ENCODE measurements around the gene CLCA2.

CLCA2 gene, protein sequence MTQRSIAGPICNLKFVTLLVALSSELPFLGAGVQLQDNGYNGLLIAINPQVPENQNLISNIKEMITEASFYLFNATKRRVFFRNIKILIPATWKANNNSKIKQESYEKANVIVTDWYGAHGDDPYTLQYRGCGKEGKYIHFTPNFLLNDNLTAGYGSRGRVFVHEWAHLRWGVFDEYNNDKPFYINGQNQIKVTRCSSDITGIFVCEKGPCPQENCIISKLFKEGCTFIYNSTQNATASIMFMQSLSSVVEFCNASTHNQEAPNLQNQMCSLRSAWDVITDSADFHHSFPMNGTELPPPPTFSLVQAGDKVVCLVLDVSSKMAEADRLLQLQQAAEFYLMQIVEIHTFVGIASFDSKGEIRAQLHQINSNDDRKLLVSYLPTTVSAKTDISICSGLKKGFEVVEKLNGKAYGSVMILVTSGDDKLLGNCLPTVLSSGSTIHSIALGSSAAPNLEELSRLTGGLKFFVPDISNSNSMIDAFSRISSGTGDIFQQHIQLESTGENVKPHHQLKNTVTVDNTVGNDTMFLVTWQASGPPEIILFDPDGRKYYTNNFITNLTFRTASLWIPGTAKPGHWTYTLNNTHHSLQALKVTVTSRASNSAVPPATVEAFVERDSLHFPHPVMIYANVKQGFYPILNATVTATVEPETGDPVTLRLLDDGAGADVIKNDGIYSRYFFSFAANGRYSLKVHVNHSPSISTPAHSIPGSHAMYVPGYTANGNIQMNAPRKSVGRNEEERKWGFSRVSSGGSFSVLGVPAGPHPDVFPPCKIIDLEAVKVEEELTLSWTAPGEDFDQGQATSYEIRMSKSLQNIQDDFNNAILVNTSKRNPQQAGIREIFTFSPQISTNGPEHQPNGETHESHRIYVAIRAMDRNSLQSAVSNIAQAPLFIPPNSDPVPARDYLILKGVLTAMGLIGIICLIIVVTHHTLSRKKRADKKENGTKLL

DNA sequence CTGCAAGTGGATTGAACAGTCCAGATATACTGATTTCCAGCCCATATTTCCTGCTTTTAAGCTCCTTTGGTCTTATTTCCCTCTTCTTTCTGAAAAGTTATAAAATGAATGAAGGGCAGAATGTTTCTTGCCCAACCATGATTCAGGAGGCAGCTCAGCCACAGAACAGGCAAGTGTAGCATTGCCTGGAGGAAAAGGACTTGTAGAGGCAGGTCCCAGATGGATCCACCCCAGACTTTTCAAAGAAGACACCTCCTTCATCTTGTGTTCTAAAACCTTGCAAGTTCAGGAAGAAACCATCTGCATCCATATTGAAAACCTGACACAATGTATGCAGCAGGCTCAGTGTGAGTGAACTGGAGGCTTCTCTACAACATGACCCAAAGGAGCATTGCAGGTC lies at the start of gene CLCA2:
Gene CLCA2 (plus strand): TSS at position 299 of the 400 bp plus-strand sequence. CDS start 77 bp downstream, at position 376.
- DNase-seq, result no peak

GRCh38 chr1:86375688-86376087 lies 48.3 kb upstream of the CLCA2 start:
- no peak for DNase-seq

DNA sequence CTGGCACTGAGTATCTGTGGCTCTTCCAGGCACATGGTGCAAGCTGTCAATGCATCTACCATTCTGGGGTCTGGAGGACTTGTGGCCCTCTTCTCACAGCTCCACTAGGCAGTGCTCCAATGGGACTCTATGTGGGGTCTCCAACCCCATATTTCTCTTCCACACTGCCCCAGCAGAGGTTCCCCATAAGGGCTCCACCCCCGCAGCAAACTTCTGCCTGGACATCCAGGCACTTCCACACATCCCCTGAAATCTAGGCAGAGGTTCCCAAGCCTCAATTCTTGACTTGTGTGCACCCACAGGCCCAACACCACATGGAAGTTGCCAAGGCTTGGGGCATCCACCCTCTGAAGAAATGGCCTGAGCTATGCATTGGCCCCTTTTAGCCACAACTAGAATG lies 46.6 kb upstream of the CLCA2 start:
- no peak for DNase-seq

- no peak for DNase-seq
Measured at GRCh38 chr1:86378813-86379212, 45.2 kb upstream of the CLCA2 start.

DNA sequence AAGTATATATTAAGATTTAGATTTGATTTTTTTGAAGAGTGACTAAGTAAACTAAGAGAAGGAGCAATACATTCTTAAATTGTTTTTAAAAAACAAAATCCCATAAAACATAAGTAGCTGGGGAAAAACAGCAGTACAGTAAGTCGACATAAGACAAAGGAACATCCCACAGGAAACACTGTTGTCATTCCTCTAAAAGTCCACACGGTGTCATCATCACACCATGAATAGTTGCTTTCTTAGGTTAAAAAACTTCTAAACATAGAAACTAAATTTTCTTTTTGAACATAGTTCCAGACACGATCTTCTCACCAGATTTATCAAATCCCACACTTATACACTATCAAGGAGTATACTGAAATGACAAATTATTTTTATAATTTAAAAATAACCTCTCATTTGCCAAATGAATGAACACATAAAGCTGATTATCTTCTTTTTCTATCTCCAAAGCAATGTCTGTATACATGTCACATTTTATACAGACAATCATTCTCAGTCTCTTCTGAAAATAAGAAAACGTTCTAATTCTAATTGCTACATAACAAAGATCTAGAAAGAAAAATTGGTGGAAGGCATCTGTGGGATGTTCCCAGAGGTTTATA lies 43.6 kb upstream of the CLCA2 start:
- peak; percentile 18 for DNase-seq

GRCh38 chr1:86381223-86381622 lies 42.7 kb upstream of the CLCA2 start:
- DNase-seq, result no peak

DNA sequence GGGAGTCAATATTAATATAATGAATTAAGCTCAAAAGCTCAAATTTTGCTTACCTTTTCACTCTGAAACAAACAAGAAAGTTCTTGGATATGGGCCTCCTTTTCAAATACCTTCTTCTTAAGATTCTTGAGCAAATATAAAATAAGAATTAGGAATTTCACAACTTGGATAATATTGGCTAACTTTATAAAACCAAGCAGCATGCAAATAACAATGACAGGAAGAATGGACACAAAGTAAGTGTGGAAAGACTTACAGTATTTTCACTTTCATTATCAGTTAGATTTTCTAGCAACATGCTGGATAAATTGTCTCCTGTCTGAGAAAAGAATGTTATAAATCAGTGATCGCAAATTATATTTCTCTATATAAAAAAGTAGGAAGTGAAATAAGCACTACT lies 41.1 kb upstream of the CLCA2 start:
- DNase-seq, result no peak

DNA sequence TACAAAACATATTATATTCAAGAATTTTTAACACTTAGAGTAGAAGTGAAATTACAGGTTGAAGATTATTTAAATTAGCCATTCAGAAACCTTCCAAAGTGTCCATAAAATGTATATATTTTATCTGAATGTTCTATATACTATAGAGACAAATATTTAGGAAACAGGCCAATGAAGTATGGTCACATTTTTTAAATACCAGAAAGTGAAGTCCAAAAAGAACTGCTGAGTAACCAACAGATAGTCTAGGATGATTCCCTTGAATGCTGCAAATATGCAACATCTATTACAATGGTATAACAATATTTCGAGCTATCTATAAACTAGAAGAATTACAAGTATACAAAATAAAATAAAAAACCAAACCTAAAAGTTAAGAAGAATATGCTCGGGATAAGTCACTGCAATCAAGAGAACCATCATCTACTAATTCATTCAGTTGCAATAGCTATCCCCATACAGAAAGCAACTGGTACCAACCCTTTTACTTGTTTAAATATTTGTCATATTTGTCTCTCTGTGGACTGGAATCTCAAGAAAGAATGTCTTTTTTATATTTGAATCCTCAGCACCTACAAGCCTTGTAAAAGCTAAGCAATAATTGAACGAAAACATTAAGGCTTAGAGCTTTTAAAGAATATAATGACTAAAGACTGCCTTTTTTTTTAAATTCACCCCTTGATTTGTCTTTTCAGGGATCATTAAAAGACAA lies 35.9 kb upstream of the CLCA2 start:
- no peak for DNase-seq

DNA sequence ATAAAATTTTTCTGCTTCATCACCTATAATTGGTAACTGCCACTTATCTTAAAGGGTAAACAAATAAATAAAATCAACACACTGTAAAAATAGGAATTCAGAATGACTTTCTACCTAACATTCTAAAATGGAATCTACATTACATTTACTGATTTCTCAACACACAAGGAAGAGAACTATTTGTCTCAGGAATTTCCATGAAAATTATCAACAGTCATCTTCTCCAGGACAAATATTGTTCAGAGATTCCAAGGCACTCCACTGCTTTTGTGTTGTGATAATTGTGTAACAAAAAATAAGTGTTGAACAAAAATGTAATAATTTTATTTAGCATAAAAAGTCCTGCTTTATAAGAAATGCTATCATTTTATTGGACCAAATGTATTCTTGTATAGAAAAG lies 35.2 kb upstream of the CLCA2 start:
- no peak for DNase-seq

DNA sequence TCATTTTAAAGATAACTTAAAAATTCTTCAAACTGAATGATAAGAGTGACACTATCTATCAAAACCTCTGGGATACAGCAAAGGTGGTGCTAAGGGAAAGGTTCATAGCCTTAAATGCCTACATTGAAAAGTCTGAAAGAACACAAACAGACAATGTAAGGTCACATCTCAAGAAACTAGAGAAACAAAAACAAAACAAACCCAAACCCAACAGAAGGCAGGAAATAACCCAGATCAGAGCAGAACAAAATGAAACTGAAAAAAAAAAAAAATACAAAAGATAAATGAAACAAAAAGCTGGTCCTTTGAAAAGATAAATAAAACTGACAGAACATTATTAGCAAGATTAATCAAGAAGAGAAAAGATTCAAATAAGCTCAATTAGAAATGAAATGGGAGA lies 34.7 kb upstream of the CLCA2 start:
- DNase-seq, result no peak

- no peak for DNase-seq
Measured at GRCh38 chr1:86394416-86394815, 29.6 kb upstream of the CLCA2 start.

DNA sequence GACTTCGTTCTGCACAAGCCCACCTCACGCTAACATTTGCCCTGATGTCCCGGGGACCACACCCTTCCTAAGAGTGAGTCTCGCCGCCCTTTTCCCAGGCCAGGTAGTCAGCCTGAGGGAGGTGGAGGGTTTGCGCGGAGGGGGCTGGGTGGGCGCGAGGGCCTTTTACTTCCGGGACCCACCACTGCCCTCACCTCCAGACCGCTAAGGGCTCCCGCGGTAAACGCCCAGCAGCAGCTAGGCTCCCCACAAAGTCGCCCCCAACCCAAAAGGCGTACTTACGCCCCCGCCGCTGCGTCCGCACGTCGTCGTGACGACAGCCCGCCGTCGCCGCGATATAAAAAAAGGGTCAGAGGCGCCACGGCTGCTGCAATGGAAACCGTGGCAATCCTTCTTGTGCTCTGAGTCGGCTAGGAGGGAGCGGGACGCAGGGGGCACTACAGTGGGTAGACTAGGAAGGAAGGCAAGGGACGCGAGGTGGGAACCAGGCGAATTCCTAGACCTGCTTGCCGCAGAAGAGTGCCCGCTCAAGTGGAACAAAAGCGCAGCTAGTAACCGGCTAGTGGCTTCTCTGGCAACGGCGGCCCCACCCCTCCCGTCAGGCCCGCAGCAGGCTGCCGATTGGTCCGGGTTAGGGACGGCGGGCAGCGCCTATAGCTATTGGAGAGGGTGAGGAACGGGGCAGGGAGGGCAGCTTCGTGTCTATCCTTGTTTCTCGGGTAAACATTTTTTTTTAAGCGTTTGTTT lies 28.0 kb upstream of the CLCA2 start, which contains the start of gene ODF2L:
Gene ODF2L (minus strand): TSS at position 573 of the 747 bp plus-strand sequence. CDS start 9,296 bp downstream, outside the sequence.
- DNase-seq, result peak; percentile 81

DNA sequence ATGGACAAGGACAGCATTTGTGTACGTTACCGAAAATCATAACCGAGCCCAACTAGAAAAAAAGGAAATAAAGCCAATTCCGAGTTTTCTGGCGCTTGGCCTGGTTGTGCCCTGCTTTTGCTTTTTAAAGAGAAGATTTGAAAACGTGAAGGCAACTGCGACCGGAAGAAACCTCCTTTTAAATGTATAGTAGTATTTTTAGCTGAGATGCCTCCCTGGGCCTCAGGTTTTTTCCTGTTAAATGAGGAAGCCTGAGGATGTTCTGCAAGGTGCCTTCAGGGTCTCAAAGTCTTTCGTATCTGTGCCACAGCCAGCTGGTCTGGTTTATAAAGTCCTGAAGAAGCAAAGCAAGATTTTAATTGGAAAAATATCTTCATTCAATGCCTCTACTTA lies 27.5 kb upstream of the CLCA2 start:
- no peak for DNase-seq

DNA sequence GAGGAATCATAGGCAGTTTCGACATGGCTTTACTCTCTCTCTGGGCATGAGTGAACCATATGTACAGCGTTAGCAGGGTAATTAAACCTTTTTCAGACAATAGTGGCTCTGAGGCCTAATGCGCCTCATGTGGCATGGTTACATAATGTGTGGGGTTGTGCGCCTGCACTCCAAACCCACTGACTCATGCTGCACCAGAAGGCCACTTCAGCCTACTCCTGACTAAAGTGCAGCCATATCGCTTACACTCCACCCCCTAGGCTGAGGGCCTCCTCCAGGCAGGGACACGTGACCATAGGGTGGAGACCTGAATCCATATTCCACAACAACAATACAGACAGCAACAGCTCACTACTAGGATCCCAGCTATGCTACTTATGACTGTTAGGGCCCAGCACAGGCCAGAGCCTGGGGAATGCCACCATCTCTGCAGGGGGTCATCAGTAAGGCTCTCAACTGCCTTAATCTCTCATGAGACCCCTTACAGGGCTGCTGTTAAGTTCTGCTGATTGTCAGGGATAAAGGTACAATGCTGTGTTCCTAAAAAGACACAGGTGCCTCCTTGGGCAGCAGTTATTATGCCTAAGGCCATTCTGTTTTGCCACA lies 14.5 kb upstream of the CLCA2 start:
- DNase-seq, result peak; percentile 29

- no peak for DNase-seq
Measured at GRCh38 chr1:86410879-86411278, 13.1 kb upstream of the CLCA2 start.

- DNase-seq, result peak; percentile 19
Measured at GRCh38 chr1:86416343-86416742, 7.6 kb upstream of the CLCA2 start.

DNA sequence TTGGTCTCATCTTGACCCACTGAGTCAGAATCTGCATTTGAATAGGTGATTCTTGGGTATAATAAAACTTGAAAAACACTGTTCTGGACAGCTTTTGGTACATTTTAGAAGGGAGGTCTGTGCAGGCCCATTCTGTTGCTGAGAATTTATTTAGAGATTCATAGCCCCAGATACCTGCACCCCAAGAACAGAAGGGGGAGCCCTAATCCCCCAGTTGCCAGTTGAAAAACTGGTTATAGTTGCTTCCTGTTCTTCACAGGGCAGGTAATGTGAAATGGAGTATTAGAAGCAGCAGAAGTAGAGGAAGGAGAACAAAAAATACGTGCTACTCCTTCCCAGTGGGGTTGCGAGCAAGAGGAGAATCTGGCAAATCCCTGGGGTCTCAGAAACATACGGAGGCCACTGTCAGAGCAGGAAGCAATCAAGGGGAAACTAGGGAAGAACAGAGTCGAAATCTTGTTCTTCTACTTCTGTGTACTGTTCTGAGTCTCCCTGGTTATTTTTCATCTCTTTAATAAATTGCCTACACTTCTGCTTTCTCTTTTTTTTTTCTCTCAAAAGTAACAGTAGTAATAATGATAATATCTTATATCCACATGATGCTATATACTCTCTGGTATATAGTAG lies 4.6 kb upstream of the CLCA2 start:
- no peak for DNase-seq

GRCh38 chr1:86421601-86422280 lies 2.2 kb upstream of the CLCA2 start:
- no peak for DNase-seq

DNA sequence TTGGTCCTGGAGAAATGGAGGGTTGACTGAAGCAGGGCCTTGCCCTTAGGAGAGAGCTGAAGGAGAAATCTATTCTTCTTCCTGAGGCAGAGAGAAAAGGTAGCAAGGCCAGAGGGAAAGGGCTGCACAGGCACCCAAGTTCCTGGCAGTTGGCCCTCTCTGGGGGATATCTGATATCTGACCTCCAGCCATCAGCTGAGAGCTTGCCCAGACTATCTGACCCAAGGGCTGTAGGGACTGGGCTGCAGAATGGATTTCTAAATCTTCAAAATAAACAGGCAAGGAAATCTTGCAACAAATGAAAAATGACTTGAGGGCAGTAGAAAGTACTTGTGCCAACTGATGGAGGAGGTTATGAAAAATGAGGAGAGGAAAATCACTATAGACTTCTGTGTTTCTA lies 498 bp upstream of the CLCA2 start:
- DNase-seq, result no peak

GRCh38 chr1:86429122-86429725 lies 5.3 kb downstream of the CLCA2 start:
- DNase-seq, result no peak

Data from DMS79 (cell line).